Activated CD8-positive, alpha-beta T cell treated with anti-CD3 and anti-CD28 coated beads for 36 hours (primary cell): ENCODE measurements around the gene HSPB1. TPM values are rescaled to one million over a fixed set of nuclear protein-coding genes. Genes with fewer than 3 reads are reported as not detected.

Experiments
- ATAC-seq: fragments of 200-7000 bp; cut with Tn5 transposase; one replicate; pipeline ENCODE4 v1.10.0; 2021; ENCODE audit warnings: mild to moderate bottlenecking, moderate library complexity
- CTCF ChIA-PET: fragments of 350-600 bp; sonication (Branson Sonifier 250); formaldehyde crosslinking; loops from one replicate; lab custom pipeline; 2021; ENCODE audit warnings: antibody characterized with exemption; lab: Charles Lee
- POLR2A ChIA-PET: fragments of 350-600 bp; sonication (Branson Sonifier 250); formaldehyde crosslinking; loops from one replicate; lab custom pipeline; 2021; ENCODE audit warnings: antibody characterized with exemption; lab: Charles Lee
- DNase-seq: peaks from one replicate; pipeline ENCODE4 v3.0.0-alpha.2; 2020
- H3K27ac Mint-ChIP-seq: one replicate; pipeline ENCODE4 v1.8.0; 2021; ENCODE audit warnings: mild to moderate bottlenecking, mixed read lengths
- H3K27me3 Mint-ChIP-seq: one replicate; pipeline ENCODE4 v1.8.0; 2021; ENCODE audit warnings: mixed read lengths
- H3K36me3 Mint-ChIP-seq: one replicate; pipeline ENCODE4 v1.8.0; 2021; ENCODE audit warnings: low read depth, mixed read lengths
- H3K4me1 Mint-ChIP-seq: one replicate; pipeline ENCODE4 v1.8.0; 2021; ENCODE audit warnings: low read depth, mixed read lengths
- H3K4me3 Mint-ChIP-seq: one replicate; pipeline ENCODE4 v1.8.0; 2021; ENCODE audit warnings: mild to moderate bottlenecking, moderate library complexity, mixed read lengths
- H3K9me3 Mint-ChIP-seq: one replicate; pipeline ENCODE4 v1.8.0; 2021; ENCODE audit warnings: mixed read lengths
- intact Hi-C: fragments of 100-400 bp; cut with micrococcal nuclease; formaldehyde crosslinking; loops from one replicate; pipeline ENCODE4 v1.10.0; 2022
- total RNA-seq, 2 experiments: library from RNA; stranded (reverse); gene quantifications; one replicate each; pipeline ENCODE4 v1.2.3, GENCODE V29; 2021
- TF ChIP-seq, protein P1 (sequence below): fragments of 200-600 bp; IDR thresholded peaks from one replicate; pipeline ENCODE4 v1.8.0; 2022; ENCODE audit warnings: antibody characterized with exemption, mild to moderate bottlenecking

HSPB1 gene
- 100 to 1,000 TPM; 104 to 109 TPM for total RNA-seq

DNA sequence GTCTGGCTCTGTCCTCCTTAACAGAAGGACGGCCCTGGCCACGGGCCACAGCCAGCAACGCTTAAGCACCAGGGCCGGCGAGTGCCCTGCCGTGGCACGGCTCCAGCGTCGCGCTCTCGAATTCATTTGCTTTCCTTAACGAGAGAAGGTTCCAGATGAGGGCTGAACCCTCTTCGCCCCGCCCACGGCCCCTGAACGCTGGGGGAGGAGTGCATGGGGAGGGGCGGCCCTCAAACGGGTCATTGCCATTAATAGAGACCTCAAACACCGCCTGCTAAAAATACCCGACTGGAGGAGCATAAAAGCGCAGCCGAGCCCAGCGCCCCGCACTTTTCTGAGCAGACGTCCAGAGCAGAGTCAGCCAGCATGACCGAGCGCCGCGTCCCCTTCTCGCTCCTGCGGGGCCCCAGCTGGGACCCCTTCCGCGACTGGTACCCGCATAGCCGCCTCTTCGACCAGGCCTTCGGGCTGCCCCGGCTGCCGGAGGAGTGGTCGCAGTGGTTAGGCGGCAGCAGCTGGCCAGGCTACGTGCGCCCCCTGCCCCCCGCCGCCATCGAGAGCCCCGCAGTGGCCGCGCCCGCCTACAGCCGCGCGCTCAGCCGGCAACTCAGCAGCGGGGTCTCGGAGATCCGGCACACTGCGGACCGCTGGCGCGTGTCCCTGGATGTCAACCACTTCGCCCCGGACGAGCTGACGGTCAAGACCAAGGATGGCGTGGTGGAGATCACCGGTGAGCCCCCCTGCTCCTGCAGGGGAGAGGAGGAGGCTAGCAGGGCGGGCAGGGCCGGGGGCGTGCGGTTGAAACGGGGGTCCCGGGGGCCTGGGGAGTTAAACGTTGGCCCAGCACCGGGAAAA, at the start of gene HSPB1:
TSS of gene HSPB1 (plus strand) at position 327 of the 855 bp plus-strand sequence. CDS start at position 367, 40 bp downstream.
- no peaks in the 10 kb centered on the region for H3K9me3 Mint-ChIP-seq
- ChIA-PET CTCF (interaction anchor here (0.8 to 8.3 kb wide), 5 partner anchors 11 to 124 kb away, joined by 3 to 55 read pairs (median 4); no protein-coding TSS in a partner anchor), POLR2A (interaction anchor here (0.8 to 1.7 kb wide), 2 partner anchors 10 kb away, joined by 3 to 4 read pairs; no protein-coding TSS in a partner anchor)
- H3K4me3 Mint-ChIP-seq, result peak within 1 kb of the TSS; percentile 92
- peaks cover 4% of the 10 kb centered on the region for H3K27me3 Mint-ChIP-seq
- peaks cover 15% of the 10 kb centered on the region for H3K4me1 Mint-ChIP-seq
- H3K36me3 Mint-ChIP-seq, result peaks cover 14% of the 10 kb centered on the region
- peak within 1 kb of the TSS; percentile 94 for H3K27ac Mint-ChIP-seq
- TF ChIP-seq, protein P1, sequence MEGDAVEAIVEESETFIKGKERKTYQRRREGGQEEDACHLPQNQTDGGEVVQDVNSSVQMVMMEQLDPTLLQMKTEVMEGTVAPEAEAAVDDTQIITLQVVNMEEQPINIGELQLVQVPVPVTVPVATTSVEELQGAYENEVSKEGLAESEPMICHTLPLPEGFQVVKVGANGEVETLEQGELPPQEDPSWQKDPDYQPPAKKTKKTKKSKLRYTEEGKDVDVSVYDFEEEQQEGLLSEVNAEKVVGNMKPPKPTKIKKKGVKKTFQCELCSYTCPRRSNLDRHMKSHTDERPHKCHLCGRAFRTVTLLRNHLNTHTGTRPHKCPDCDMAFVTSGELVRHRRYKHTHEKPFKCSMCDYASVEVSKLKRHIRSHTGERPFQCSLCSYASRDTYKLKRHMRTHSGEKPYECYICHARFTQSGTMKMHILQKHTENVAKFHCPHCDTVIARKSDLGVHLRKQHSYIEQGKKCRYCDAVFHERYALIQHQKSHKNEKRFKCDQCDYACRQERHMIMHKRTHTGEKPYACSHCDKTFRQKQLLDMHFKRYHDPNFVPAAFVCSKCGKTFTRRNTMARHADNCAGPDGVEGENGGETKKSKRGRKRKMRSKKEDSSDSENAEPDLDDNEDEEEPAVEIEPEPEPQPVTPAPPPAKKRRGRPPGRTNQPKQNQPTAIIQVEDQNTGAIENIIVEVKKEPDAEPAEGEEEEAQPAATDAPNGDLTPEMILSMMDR, result no peak
- peak; percentile 52 for ATAC-seq
- peak; percentile 74 for DNase-seq
- intact Hi-C loops, result no loop called here

DNA sequence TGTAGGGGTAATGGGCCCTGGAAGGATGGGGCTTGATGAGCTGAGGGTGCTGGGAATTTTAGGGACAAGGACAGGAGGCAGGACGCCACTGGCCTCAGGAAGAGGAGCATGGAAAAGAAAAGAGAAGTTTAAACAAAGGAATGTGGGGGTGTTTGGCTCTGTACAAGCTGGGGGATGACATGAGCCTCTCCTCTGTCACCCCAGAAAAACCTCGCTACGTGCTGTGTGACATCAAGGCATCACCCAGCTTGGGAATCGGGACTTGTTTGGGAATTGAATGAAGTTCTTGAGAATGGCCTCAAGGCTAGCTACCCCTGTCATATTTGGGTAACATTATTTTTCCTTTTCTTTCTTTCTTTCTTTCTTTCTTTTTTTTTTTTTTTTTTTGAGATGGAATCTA, 47.7 kb upstream of the HSPB1 start:
- POLR2A ChIA-PET, result interaction anchor here (0.6 kb wide), 1 partner anchor 82 kb away, joined by 3 read pairs; no protein-coding TSS in a partner anchor
- no peak overlapping the region for H3K27ac Mint-ChIP-seq

DNA sequence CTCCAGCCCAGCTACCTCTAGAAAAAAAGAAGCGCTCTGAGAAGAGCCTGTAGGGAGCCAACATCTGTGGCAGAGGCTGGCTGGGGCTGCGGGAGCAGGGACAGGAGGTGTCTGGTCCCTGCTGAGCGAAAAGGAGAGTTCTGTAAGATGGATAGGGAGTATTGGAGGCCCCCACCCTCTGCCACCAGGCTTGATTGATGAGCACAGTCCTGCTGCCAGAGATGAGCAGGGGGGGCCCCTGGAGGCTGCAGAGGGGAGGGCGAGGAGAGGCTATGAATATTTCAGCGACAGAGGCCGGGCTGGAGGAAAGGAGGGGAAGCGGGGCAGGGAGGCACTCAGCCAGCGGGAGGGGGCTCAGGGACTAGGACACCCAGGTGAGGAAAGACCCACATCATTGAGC, 44.5 kb upstream of the HSPB1 start:
- Mint-ChIP-seq H3K27me3 (peaks cover 21% of the 10 kb centered on the region), H3K4me1 (no peaks in the 10 kb centered on the region), H3K4me3 (no peak overlapping the region), H3K27ac (no peak overlapping the region), H3K36me3 (no peaks in the 10 kb centered on the region), H3K9me3 (no peaks in the 10 kb centered on the region)
- TF ChIP-seq, protein P1, result no peak
- ChIA-PET CTCF (interaction anchor here (1.2 to 1.5 kb wide), 2 partner anchors 56 to 79 kb away, joined by 3 to 5 read pairs; no protein-coding TSS in a partner anchor), POLR2A (no interaction called here)
- DNase-seq (peak; percentile 19), ATAC-seq (no peak)
- intact Hi-C loops, result no loop called here

More for the DNA sequence above, 47.7 kb upstream of the HSPB1 start:
- CTCF ChIA-PET, result interaction anchor here (0.7 to 1.3 kb wide), 4 partner anchors 8 to 186 kb away, joined by 3 to 4 read pairs (median 4); no protein-coding TSS in a partner anchor
- Mint-ChIP-seq H3K4me3 (no peak overlapping the region), H3K36me3 (no peaks in the 10 kb centered on the region), H3K27me3 (peaks cover 14% of the 10 kb centered on the region), H3K4me1 (no peaks in the 10 kb centered on the region), H3K9me3 (no peaks in the 10 kb centered on the region)
- DNase-seq, result no peak
- intact Hi-C loops, result no loop called here
- TF ChIP-seq, protein P1, result no peak
- no peak for ATAC-seq

DNA sequence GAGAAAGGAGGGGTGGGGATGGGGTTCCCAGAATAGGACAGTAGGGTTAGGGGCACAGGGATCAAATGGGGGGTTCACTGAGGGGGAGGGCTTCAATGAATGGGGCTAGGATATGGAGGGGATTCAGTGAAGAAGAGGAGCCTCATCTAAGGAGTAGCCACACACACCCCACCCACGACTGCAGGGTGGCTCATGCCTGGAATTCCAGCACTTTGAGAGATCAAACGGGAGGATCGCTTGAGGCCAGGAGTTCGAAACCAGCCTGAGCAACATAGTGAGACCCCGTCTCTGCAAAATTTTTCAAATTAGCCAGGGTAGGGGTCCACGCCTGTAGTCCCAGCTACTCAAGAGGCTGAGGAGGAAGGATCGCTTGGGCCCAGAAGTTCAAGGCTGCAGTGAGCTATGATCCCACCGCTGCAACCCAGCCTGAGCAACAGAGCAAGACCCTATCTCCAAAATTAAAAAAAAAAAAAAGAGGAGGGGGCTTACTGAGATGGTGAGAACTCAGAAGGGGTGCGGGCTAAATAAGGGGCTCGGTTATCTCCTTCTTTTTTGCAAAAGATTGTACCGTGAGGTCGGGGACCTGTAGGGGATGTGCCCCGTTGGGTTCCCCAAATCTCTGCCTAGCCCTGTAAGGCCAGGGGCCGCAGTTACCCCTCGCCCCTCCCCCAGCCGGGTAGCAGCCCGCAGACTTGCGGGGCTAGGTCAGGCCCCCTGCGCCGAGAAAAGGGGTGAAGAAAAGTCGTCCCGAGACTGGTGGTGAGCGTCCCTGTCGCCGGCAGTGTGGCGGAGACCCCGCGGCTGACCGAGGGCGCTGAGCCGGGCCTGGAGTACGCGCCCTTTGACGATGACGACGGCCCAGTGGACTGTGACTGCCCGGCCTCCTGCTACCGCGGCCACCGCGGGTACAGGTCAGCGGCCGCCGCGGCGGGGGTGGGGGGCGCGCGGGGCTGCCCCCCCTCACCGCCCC, 43.1 kb upstream of the HSPB1 start:
- intact Hi-C loops, result no loop called here
- DNase-seq, result no peak
- Mint-ChIP-seq H3K4me1 (no peaks in the 10 kb centered on the region), H3K36me3 (no peaks in the 10 kb centered on the region), H3K9me3 (no peaks in the 10 kb centered on the region), H3K27ac (no peak overlapping the region), H3K4me3 (no peak overlapping the region), H3K27me3 (peaks cover 21% of the 10 kb centered on the region)
- ChIA-PET POLR2A (no interaction called here), CTCF (interaction anchor here (1.5 kb wide), 1 partner anchor 81 kb away, joined by 3 read pairs; no protein-coding TSS in a partner anchor)
- no peak for ATAC-seq
- TF ChIP-seq, protein P1, result no peak
